ENCODE data around the gene EIF2A.

- TF ChIP-seq, protein P1, sequence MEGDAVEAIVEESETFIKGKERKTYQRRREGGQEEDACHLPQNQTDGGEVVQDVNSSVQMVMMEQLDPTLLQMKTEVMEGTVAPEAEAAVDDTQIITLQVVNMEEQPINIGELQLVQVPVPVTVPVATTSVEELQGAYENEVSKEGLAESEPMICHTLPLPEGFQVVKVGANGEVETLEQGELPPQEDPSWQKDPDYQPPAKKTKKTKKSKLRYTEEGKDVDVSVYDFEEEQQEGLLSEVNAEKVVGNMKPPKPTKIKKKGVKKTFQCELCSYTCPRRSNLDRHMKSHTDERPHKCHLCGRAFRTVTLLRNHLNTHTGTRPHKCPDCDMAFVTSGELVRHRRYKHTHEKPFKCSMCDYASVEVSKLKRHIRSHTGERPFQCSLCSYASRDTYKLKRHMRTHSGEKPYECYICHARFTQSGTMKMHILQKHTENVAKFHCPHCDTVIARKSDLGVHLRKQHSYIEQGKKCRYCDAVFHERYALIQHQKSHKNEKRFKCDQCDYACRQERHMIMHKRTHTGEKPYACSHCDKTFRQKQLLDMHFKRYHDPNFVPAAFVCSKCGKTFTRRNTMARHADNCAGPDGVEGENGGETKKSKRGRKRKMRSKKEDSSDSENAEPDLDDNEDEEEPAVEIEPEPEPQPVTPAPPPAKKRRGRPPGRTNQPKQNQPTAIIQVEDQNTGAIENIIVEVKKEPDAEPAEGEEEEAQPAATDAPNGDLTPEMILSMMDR (conservative IDR thresholded peaks at IDR 0.05): peak; percentile 21
- no peak for TF ChIP-seq ZFX (IDR thresholded peaks at IDR 0.05)
Measured at GRCh38 chr3:150577855-150578254, 31.3 kb downstream of the EIF2A start.

All from C4-2B (cell line).